Measurements from ENCODE around the gene OR2V1. TPM values are rescaled to one million over a fixed set of nuclear protein-coding genes. Genes with fewer than 3 reads are reported as not detected.

Gene OR2V1
- total RNA-seq, 1 experiment from 2014 or later: not detected

DNA sequence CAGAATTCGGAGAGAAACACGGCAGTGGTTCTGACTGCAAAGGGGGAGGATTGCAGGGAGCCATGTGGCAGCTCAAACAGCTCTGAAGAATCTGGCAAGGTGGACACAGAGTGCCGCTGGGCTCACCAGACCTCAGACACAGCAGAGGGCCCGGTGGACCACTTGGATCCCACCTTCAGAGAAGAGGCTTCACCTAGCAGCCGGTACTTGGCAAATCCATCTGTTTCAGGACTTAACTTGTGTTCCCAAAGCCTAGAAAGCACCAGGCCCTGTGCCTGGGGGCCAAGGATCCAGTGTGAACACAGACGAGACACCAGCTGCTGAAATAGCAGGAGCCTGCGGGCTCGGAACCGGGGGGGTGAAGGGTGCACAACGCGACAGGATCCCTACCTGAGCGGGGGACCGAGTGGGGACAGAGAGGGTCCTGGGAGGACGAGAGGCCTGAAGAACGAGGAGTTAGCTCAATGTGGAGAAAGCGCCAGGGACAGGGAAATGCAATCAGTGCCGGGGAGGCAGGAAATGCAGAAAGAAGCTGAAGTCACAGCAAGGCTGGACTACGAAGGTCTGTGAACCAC is 46.3 kb downstream of the OR2V1 start:
- ChIA-PET RAD21 (ENCODE audit: low non-redundant PET in 1 of 2, low total read pairs in 2 of 2, uncharacterized antibody in 2 of 2, unreplicated experiment in 2 of 2) (no interaction called here), POLR2A (no interaction called here), CTCF (no interaction called here)
- DNase-seq (ENCODE audit: low read depth, low spot score) (no peak), ATAC-seq (no peak)
- Histone ChIP-seq H3K36me3 (ENCODE audit: control insufficient read depth in 1 of 2, insufficient read depth in 2 of 2, low read length in 2 of 2) (no peaks in the 10 kb centered on the region), H3K4me2 (ENCODE audit: low read length) (no peak overlapping the region), H3K4me1 (ENCODE audit: control insufficient read depth in 1 of 2, insufficient read depth in 2 of 2, low read length in 2 of 2) (no peaks in the 10 kb centered on the region), H4K20me1 (ENCODE audit: insufficient read depth) (no peaks in the 10 kb centered on the region), H3K27ac (ENCODE audit: low read depth, low read length) (no peak overlapping the region), H2AFZ (ENCODE audit: low read depth, low read length, poor library complexity, severe bottlenecking) (no peak overlapping the region), H3K27me3 (ENCODE audit: insufficient read depth, low read length) (no peaks in the 10 kb centered on the region; the same call in 1 of the 2 replicates), H3K4me3 (replicated peaks in 1 of 2; ENCODE audit: low read depth in 1 of 2, low read length in 2 of 2) (no peak overlapping the region), H3K9ac (ENCODE audit: low read length) (no peak overlapping the region), H3K9me2 (ENCODE audit: insufficient read depth) (no peaks in the 10 kb centered on the region), H3K79me2 (ENCODE audit: insufficient read depth, low read length) (no peaks in the 10 kb centered on the region), H3K9me3 (ENCODE audit: control insufficient read depth in 1 of 2, insufficient read depth in 1 of 2, low read depth in 1 of 2, low read length in 2 of 2) (no peaks in the 10 kb centered on the region)
- TF ChIP-seq YY1 (IDR thresholded peaks at IDR 0.05; ENCODE audit: extremely low read depth, insufficient replicate concordance, low read depth, low read length): no peak
- no TSS peak for BruUV-seq (replicated peaks)
- intact Hi-C loops (cut with micrococcal nuclease): no loop called here

DNA sequence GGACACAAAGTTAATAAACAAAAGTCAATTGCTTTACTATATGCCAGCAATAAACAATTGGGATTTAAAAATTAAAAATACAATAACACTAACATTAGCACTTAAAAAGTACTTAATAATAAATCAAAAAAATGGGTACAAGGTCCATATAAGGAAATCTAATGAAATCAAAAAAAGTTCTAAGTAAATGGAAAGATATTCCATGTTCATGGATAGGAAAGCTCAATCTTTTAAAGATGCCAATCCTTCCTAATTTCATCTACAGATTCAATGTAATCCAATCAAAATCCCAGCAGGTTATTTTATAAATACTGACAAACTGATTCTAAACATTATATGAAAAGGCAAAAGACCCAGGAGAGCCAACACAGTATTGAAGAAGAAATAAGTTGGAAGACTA is 49.0 kb downstream of the OR2V1 start:
- DNase-seq (ENCODE audit: low read depth, low spot score) (no peak), ATAC-seq (no peak)
- H3K4me3 ChIP-seq (replicated peaks in 1 of 2; ENCODE audit: low read depth in 1 of 2, low read length in 2 of 2): no peak overlapping the region
- no peaks in the 10 kb centered on the region for H3K4me1 ChIP-seq (ENCODE audit: control insufficient read depth in 1 of 2, insufficient read depth in 2 of 2, low read length in 2 of 2)
- H4K20me1 ChIP-seq (ENCODE audit: insufficient read depth): no peaks in the 10 kb centered on the region
- H3K9me3 ChIP-seq (ENCODE audit: control insufficient read depth in 1 of 2, insufficient read depth in 1 of 2, low read depth in 1 of 2, low read length in 2 of 2): no peaks in the 10 kb centered on the region
- H2AFZ ChIP-seq (ENCODE audit: low read depth, low read length, poor library complexity, severe bottlenecking): no peak overlapping the region
- BruUV-seq (replicated peaks): no TSS peak
- H3K9me2 ChIP-seq (ENCODE audit: insufficient read depth): no peaks in the 10 kb centered on the region
- H3K4me2 ChIP-seq (ENCODE audit: low read length): no peak overlapping the region
- CTCF ChIA-PET: no interaction called here
- H3K27ac ChIP-seq (ENCODE audit: low read depth, low read length): no peak overlapping the region
- RAD21 ChIA-PET (ENCODE audit: low non-redundant PET in 1 of 2, low total read pairs in 2 of 2, uncharacterized antibody in 2 of 2, unreplicated experiment in 2 of 2): no interaction called here
- H3K9ac ChIP-seq (ENCODE audit: low read length): no peak overlapping the region
- H3K36me3 ChIP-seq (ENCODE audit: control insufficient read depth in 1 of 2, insufficient read depth in 2 of 2, low read length in 2 of 2): no peaks in the 10 kb centered on the region
- H3K79me2 ChIP-seq (ENCODE audit: insufficient read depth, low read length): no peaks in the 10 kb centered on the region
- H3K27me3 ChIP-seq (ENCODE audit: insufficient read depth, low read length): no peaks in the 10 kb centered on the region; the same call in 1 of the 2 replicates
- POLR2A ChIA-PET: no interaction called here
- intact Hi-C loops (cut with micrococcal nuclease): no loop called here
- TF ChIP-seq TCF7L2 (IDR thresholded peaks at IDR 0.05; ENCODE audit: borderline replicate concordance, extremely low read depth, insufficient read depth, insufficient read length) (no peak), RAD21 (IDR thresholded peaks at IDR 0.05; ENCODE audit: low read depth) (no peak), EGR1 (IDR thresholded peaks at IDR 0.05; ENCODE audit: low read depth) (no peak), JUND (IDR thresholded peaks at IDR 0.05) (no peak), CEBPB (IDR thresholded peaks at IDR 0.05; ENCODE audit: low read depth) (no peak), EZH2phosphoT487 (IDR thresholded peaks at IDR 0.05; ENCODE audit: borderline replicate concordance) (no peak), ZFX (IDR thresholded peaks at IDR 0.05) (no peak), POLR2A (IDR thresholded peaks at IDR 0.05; ENCODE audit: borderline replicate concordance, extremely low read depth, insufficient read depth, insufficient read length) (no peak)
- TF ChIP-seq, protein P1, sequence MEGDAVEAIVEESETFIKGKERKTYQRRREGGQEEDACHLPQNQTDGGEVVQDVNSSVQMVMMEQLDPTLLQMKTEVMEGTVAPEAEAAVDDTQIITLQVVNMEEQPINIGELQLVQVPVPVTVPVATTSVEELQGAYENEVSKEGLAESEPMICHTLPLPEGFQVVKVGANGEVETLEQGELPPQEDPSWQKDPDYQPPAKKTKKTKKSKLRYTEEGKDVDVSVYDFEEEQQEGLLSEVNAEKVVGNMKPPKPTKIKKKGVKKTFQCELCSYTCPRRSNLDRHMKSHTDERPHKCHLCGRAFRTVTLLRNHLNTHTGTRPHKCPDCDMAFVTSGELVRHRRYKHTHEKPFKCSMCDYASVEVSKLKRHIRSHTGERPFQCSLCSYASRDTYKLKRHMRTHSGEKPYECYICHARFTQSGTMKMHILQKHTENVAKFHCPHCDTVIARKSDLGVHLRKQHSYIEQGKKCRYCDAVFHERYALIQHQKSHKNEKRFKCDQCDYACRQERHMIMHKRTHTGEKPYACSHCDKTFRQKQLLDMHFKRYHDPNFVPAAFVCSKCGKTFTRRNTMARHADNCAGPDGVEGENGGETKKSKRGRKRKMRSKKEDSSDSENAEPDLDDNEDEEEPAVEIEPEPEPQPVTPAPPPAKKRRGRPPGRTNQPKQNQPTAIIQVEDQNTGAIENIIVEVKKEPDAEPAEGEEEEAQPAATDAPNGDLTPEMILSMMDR (IDR thresholded peaks at IDR 0.05 in 2 of 3, conservative IDR thresholded peaks at IDR 0.05 in 1 of 3; ENCODE audit: borderline replicate concordance in 1 of 3, insufficient read depth in 1 of 3, low read depth in 2 of 3, low read length in 2 of 3): no peak
- TF ChIP-seq, protein P2, sequence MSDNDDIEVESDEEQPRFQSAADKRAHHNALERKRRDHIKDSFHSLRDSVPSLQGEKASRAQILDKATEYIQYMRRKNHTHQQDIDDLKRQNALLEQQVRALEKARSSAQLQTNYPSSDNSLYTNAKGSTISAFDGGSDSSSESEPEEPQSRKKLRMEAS (IDR thresholded peaks at IDR 0.05): no peak
- TF ChIP-seq, protein P3, sequence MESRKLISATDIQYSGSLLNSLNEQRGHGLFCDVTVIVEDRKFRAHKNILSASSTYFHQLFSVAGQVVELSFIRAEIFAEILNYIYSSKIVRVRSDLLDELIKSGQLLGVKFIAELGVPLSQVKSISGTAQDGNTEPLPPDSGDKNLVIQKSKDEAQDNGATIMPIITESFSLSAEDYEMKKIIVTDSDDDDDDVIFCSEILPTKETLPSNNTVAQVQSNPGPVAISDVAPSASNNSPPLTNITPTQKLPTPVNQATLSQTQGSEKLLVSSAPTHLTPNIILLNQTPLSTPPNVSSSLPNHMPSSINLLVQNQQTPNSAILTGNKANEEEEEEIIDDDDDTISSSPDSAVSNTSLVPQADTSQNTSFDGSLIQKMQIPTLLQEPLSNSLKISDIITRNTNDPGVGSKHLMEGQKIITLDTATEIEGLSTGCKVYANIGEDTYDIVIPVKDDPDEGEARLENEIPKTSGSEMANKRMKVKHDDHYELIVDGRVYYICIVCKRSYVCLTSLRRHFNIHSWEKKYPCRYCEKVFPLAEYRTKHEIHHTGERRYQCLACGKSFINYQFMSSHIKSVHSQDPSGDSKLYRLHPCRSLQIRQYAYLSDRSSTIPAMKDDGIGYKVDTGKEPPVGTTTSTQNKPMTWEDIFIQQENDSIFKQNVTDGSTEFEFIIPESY (IDR thresholded peaks at IDR 0.05; ENCODE audit: extremely low read depth, insufficient replicate concordance, low read length): no peak
- TF ChIP-seq, protein P4, sequence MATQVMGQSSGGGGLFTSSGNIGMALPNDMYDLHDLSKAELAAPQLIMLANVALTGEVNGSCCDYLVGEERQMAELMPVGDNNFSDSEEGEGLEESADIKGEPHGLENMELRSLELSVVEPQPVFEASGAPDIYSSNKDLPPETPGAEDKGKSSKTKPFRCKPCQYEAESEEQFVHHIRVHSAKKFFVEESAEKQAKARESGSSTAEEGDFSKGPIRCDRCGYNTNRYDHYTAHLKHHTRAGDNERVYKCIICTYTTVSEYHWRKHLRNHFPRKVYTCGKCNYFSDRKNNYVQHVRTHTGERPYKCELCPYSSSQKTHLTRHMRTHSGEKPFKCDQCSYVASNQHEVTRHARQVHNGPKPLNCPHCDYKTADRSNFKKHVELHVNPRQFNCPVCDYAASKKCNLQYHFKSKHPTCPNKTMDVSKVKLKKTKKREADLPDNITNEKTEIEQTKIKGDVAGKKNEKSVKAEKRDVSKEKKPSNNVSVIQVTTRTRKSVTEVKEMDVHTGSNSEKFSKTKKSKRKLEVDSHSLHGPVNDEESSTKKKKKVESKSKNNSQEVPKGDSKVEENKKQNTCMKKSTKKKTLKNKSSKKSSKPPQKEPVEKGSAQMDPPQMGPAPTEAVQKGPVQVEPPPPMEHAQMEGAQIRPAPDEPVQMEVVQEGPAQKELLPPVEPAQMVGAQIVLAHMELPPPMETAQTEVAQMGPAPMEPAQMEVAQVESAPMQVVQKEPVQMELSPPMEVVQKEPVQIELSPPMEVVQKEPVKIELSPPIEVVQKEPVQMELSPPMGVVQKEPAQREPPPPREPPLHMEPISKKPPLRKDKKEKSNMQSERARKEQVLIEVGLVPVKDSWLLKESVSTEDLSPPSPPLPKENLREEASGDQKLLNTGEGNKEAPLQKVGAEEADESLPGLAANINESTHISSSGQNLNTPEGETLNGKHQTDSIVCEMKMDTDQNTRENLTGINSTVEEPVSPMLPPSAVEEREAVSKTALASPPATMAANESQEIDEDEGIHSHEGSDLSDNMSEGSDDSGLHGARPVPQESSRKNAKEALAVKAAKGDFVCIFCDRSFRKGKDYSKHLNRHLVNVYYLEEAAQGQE (IDR thresholded peaks at IDR 0.05; ENCODE audit: low read depth): no peak
